CD4-positive, alpha-beta T cell treated with Interleukin-15 for 1 hour (primary cell): ENCODE results near the gene KDM8.
"Not testable (repeated sequence)": the region's sequence is repeated elsewhere in the genome, so short reads cannot be mapped to it uniquely, and the experiment has no call there.

Source experiments
- DNase-seq: peaks from one replicate; pipeline ENCODE4 v3.0.0-alpha.2; 2020

KDM8 gene

GRCh38 chr16:27244363-27244755 lies 41.0 kb downstream of the KDM8 start:
- DNase-seq: no peak

- DNase-seq: no peak
Measured at GRCh38 chr16:27245276-27246172, 42.2 kb downstream of the KDM8 start.

GRCh38 chr16:27246439-27246838 lies 43.1 kb downstream of the KDM8 start:
- no peak for DNase-seq

GRCh38 chr16:27247076-27247475 lies 43.8 kb downstream of the KDM8 start:
- not testable (repeated sequence) for DNase-seq

- no peak for DNase-seq
Measured at GRCh38 chr16:27248036-27248435, 44.7 kb downstream of the KDM8 start.

GRCh38 chr16:27248886-27249285 lies 45.6 kb downstream of the KDM8 start:
- not testable (repeated sequence) for DNase-seq

- DNase-seq: no peak
Measured at GRCh38 chr16:27251541-27252205, 48.3 kb downstream of the KDM8 start.

GRCh38 chr16:27252206-27252585 lies 48.9 kb downstream of the KDM8 start:
- DNase-seq: no peak

- DNase-seq: no peak
Measured at GRCh38 chr16:27253526-27253930, 50.2 kb downstream of the KDM8 start.

- DNase-seq: no peak
Measured at GRCh38 chr16:27254262-27254811, 51.0 kb downstream of the KDM8 start.

- no peak for DNase-seq
Measured at GRCh38 chr16:27256861-27257260, 53.5 kb downstream of the KDM8 start.

GRCh38 chr16:27257271-27257670 lies 53.9 kb downstream of the KDM8 start:
- DNase-seq: no peak

GRCh38 chr16:27258241-27258734 lies 55.0 kb downstream of the KDM8 start:
- DNase-seq: no peak

- DNase-seq: no peak
Measured at GRCh38 chr16:27259710-27260109, 56.4 kb downstream of the KDM8 start.

- DNase-seq: not testable (repeated sequence)
Measured at GRCh38 chr16:27262904-27263423, 59.6 kb downstream of the KDM8 start.

- DNase-seq: no peak
Measured at GRCh38 chr16:27264151-27264550, 60.8 kb downstream of the KDM8 start.

- DNase-seq: no peak
Measured at GRCh38 chr16:27265982-27266381, 62.7 kb downstream of the KDM8 start.

- no peak for DNase-seq
Measured at GRCh38 chr16:27267037-27267677, 63.8 kb downstream of the KDM8 start.

GRCh38 chr16:27268376-27269299 lies 65.3 kb downstream of the KDM8 start, which contains the start of gene NSMCE1:
NSMCE1 (minus strand) TSS chr16:27268772; CDS start chr16:27257570, 11,202 bp downstream.
- DNase-seq: peak; percentile 95

- DNase-seq: no peak
Measured at GRCh38 chr16:27269300-27270150, 66.2 kb downstream of the KDM8 start.

- DNase-seq: no peak
Measured at GRCh38 chr16:27270349-27270748, 67.0 kb downstream of the KDM8 start.
